Measurements from ENCODE around the gene KCNH3.

DNA sequence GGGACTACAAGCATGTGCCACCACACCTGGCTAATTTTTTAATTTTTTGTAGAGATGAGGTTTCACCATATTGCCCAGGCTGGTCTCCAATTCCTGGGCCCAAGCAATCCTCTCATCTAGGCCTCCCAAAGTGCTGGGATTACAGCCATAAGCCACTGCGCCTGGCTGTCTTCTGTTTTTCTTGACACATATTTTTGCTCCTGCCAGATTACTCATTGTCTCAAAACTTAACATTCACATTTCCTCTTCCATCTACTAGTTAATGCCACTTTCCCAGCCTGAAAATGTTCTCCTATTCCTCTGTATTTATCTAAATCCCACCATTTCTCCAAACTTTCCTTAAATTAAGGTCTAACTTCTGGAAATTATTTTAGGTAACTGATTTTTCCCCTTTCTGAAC is 36.2 kb upstream of the KCNH3 start:
- TF ChIP-seq GATA3 (IDR thresholded peaks at IDR 0.05; ENCODE audit: low read depth, low read length) (no peak), GATA2 (IDR thresholded peaks at IDR 0.05; ENCODE audit: low read depth, low read length) (no peak)
